ENCODE results near the gene GNA14.
"Not testable (repeated sequence)": the region's sequence is repeated elsewhere in the genome, so short reads cannot be mapped to it uniquely, and the experiment has no call there.

The GNA14 gene

GRCh38 chr9:77531400-77531799 is 116.7 kb downstream of the GNA14 start:
- DNase-seq: no peak

GRCh38 chr9:77523891-77524290 is 124.2 kb downstream of the GNA14 start:
- DNase-seq: no peak

- no peak for DNase-seq
These were observed 127.0 kb downstream of the GNA14 start for GRCh38 chr9:77521091-77521490.

GRCh38 chr9:77518688-77519087 is 129.4 kb downstream of the GNA14 start:
- DNase-seq: no peak

- DNase-seq: no peak
These were observed 131.3 kb downstream of the GNA14 start for GRCh38 chr9:77516781-77517180.

- no peak for DNase-seq
These were observed 133.0 kb downstream of the GNA14 start for GRCh38 chr9:77514886-77515711.

- DNase-seq: no peak
These were observed 134.7 kb downstream of the GNA14 start for GRCh38 chr9:77513457-77513856.

- no peak for DNase-seq
These were observed 135.2 kb downstream of the GNA14 start for GRCh38 chr9:77512876-77513275.

- DNase-seq: no peak
These were observed 136.6 kb downstream of the GNA14 start for GRCh38 chr9:77511525-77511924.

GRCh38 chr9:77510666-77511065 is 137.5 kb downstream of the GNA14 start:
- no peak for DNase-seq

GRCh38 chr9:77508396-77508795 is 139.7 kb downstream of the GNA14 start:
- DNase-seq: no peak

GRCh38 chr9:77507212-77507961 is 140.7 kb downstream of the GNA14 start:
- DNase-seq: no peak

GRCh38 chr9:77505232-77505631 is 142.9 kb downstream of the GNA14 start:
- no peak for DNase-seq

- no peak for DNase-seq
These were observed 145.6 kb downstream of the GNA14 start for GRCh38 chr9:77502568-77502967.

GRCh38 chr9:77498891-77499290 is 149.2 kb downstream of the GNA14 start:
- no peak for DNase-seq

- DNase-seq: no peak
These were observed 150.6 kb downstream of the GNA14 start for GRCh38 chr9:77497322-77498198.

GRCh38 chr9:77495834-77496671 is 152.1 kb downstream of the GNA14 start:
- no peak for DNase-seq

GRCh38 chr9:77490279-77490678 is 157.8 kb downstream of the GNA14 start:
- not testable (repeated sequence) for DNase-seq

- not testable (repeated sequence) for DNase-seq
These were observed 158.5 kb downstream of the GNA14 start for GRCh38 chr9:77489405-77490163.

- no peak for DNase-seq
These were observed 159.5 kb downstream of the GNA14 start for GRCh38 chr9:77488439-77489126.

GRCh38 chr9:77486968-77487367 is 161.2 kb downstream of the GNA14 start:
- no peak for DNase-seq

Measured in NK-92 treated with Interleukin-12 subunit alpha and Interleukin-12 subunit beta, amount 100 ng/mL, for 24 hours (cell line).